ENCODE results near the gene SSUH2. TPM values are rescaled to one million over a fixed set of nuclear protein-coding genes. Genes with fewer than 3 reads are reported as not detected.

The SSUH2 gene
- total and polyA plus RNA-seq, 2 of the 13 experiments (the other 11 are each of a cell fraction or from before 2014, with no cell fraction given), result 38.1 to 136 TPM

DNA sequence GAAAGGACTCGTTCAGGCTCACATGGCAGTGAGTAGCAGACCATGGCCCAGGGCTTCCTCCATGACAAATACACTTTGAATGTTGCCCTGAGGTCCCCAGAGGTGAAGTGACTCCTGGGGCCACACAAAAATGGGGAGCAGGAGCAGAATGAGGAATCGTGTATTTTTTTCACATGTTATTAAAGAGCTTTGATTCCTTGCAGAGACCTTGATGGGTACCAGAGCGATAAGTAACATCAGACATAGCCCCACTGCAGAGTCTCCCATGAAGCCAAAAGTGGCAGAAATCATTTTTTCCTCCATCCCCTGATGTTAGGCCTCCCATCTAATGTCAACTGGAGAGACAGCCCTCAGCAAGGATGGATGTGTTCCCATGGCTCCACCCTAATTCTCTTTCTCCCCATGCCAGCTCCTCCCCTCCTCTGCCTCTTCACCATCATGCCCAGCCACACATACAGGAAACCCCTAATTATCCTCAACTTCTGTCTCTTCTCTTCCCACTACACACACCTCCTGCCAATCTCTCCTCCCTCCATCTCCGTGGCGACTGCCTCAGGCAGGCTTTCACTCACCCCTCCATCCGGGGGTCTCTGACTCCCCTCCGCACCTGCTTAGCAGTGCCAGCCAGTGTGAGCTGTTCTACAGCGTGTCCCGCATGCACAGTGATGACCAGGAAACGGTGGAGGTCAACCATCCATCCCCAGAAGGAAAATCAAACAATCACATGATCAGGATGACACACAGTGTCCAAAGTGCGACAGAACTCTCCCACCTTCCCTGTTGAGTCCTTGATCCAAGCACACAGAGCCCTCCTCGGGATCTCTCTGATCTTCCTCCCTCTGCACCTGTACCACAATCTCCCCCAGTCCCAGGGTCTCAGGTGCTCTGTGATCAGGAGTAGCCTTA is 7.1 kb upstream of the SSUH2 start (continued):
- TF ChIP-seq ZNF496 (CRISPR knock-in tag; IDR thresholded peaks at IDR 0.05; ENCODE audit: insufficient replicate concordance) (no peak), SP5 (CRISPR knock-in tag; IDR thresholded peaks at IDR 0.05; ENCODE audit: borderline replicate concordance, low read depth) (peak; percentile 94), SP140L (CRISPR knock-in tag; IDR thresholded peaks at IDR 0.05; ENCODE audit: borderline replicate concordance) (no peak), PAXIP1 (CRISPR knock-in tag; conservative IDR thresholded peaks at IDR 0.05) (peak; percentile 93), ZNF552 (CRISPR knock-in tag; IDR thresholded peaks at IDR 0.05; ENCODE audit: borderline replicate concordance) (no peak), PCBP1 (IDR thresholded peaks at IDR 0.05; ENCODE audit: borderline replicate concordance, low read depth, low read length) (no peak), ZKSCAN5 (CRISPR knock-in tag; IDR thresholded peaks at IDR 0.05) (no peak), JUN (CRISPR knock-in tag; IDR thresholded peaks at IDR 0.05) (0 out of 2 replicates have a peak, but pooled peaks have one; percentile 71), FLYWCH1 (CRISPR knock-in tag; IDR thresholded peaks at IDR 0.05) (no peak), CREBL2 (CRISPR knock-in tag; IDR thresholded peaks at IDR 0.05; ENCODE audit: borderline replicate concordance) (no peak), ZNF160 (CRISPR knock-in tag; IDR thresholded peaks at IDR 0.05) (no peak; the same call in 1 of the 2 replicates), ARID2 (CRISPR knock-in tag; IDR thresholded peaks at IDR 0.05; ENCODE audit: borderline replicate concordance) (no peak), ATM (IDR thresholded peaks at IDR 0.05; ENCODE audit: borderline replicate concordance) (no peak), RBM22 (optimal IDR thresholded peaks at IDR 0.05; ENCODE audit: low read length) (no peak), ZFP36L1 (CRISPR knock-in tag; IDR thresholded peaks at IDR 0.05) (no peak), ZFP90 (CRISPR knock-in tag; IDR thresholded peaks at IDR 0.05; ENCODE audit: borderline replicate concordance) (peak; percentile 68; the same call in 1 of the 2 replicates), ZNF510 (CRISPR knock-in tag; IDR thresholded peaks at IDR 0.05; ENCODE audit: low read depth) (peak; percentile 41; the same call in 1 of the 2 replicates), ZNF768 (CRISPR knock-in tag; IDR thresholded peaks at IDR 0.05) (peak; percentile 56), SP4 (CRISPR knock-in tag; IDR thresholded peaks at IDR 0.05) (peak; percentile 66; the same call in 1 of the 2 replicates), E2F1 (CRISPR knock-in tag; IDR thresholded peaks at IDR 0.05) (no peak), FOXO1 (CRISPR knock-in tag; IDR thresholded peaks at IDR 0.05) (peak; percentile 73), YY1 (IDR thresholded peaks at IDR 0.05; ENCODE audit: insufficient read depth, insufficient replicate concordance, low read depth, low read length) (no peak), ZNF749 (CRISPR knock-in tag; IDR thresholded peaks at IDR 0.05; ENCODE audit: borderline replicate concordance) (no peak), ERF (CRISPR knock-in tag; IDR thresholded peaks at IDR 0.05) (peak; percentile 88; the same call in 1 of the 2 replicates), ZNF468 (CRISPR knock-in tag; IDR thresholded peaks at IDR 0.05) (0 out of 2 replicates have a peak, but pooled peaks have one; percentile 41)

All from HepG2 (cell line).